Prostate gland (tissue), 2 donors: ENCODE results near the gene PRIMA1. TPM values are rescaled to one million over a fixed set of nuclear protein-coding genes. Genes with fewer than 3 reads are reported as not detected.

Experiments used
- DNase-seq: peaks from one replicate; pipeline ENCODE4 v3.0.0-alpha.2; 2019; ENCODE audit warnings: low spot score
- H3K27ac ChIP-seq, 2 donors: fragments of 200-600 bp; sonication (generic); 2 replicates each; pipeline ENCODE4 v1.5.1; 2017 to 2019
- H3K27me3 ChIP-seq: fragments of 200-600 bp; sonication (generic); replicated peaks from 2 replicates; pipeline ENCODE4 v1.5.1; 2019; ENCODE audit not compliant: insufficient read depth
- H3K36me3 ChIP-seq, 2 donors: fragments of 200-600 bp; sonication (generic); 1 replicate in 1 of 2; 2 replicates in 1 of 2; pipeline versions ENCODE4 v1.5.1 to v1.8.1; 2017 to 2019
- H3K4me1 ChIP-seq: fragments of 200-600 bp; sonication (generic); replicated peaks from 2 replicates; pipeline ENCODE4 v1.5.1; 2019
- H3K4me3 ChIP-seq, 2 donors: fragments of 200-600 bp; sonication (generic); 2 replicates each; pipeline ENCODE4 v1.5.1; 2017 to 2019
- H3K9me3 ChIP-seq: fragments of 200-600 bp; sonication (generic); 2 replicates; pipeline ENCODE4 v1.5.1; 2017
- CTCF ChIP-seq, 4 experiments: fragments of 200-600 bp in 2 of 4; fragments of 450-650 bp in 2 of 4; sonication (generic) in 2 of 4; IDR thresholded peaks; 1 replicate in 3 of 4; 2 replicates in 1 of 4; pipeline ENCODE4 v1.5.1; 2016 to 2019; ENCODE audit warnings: antibody characterized with exemption in 4 of 4, mild to moderate bottlenecking in 2 of 4, moderate library complexity in 2 of 4
- POLR2A ChIP-seq: fragments of 450-650 bp; IDR thresholded peaks from one replicate; pipeline ENCODE4 v1.6.1; 2016; ENCODE audit warnings: antibody characterized with exemption, mild to moderate bottlenecking
- POLR2AphosphoS5 ChIP-seq: sonication (generic); formaldehyde crosslinking; IDR thresholded peaks from one replicate; pipeline ENCODE4 v1.6.1; 2017; ENCODE audit warnings: antibody characterized with exemption
- WGBS: methylation state at CpG from one replicate; pipeline ENCODE4 v1.1.5; 2018; 5-methylcytosine and 5-hydroxymethylcytosine counted together
- intact Hi-C: fragments of 100-400 bp; cut with DNase I; formaldehyde crosslinking; loops from one replicate; pipeline ENCODE4 v1.14.2; 2022
- total RNA-seq, 2 donors: library from RNA; depleted of rRNA; stranded (reverse); fragments of >200 nt; gene quantifications; one replicate each; pipeline ENCODE4 v1.1.0, GENCODE V29; 2016

The PRIMA1 gene
- total RNA-seq, 2 donors from 2014 or later = 3.6 to 9.8 TPM

- peak overlapping the region; percentile 17 to 53 for H3K27ac ChIP-seq
- H3K4me1 ChIP-seq = no peaks in the 10 kb centered on the region
- no peaks in the 10 kb centered on the region for H3K9me3 ChIP-seq
Measured at GRCh38 chr14:93797071-93797470, 8.8 kb upstream of the PRIMA1 start.

GRCh38 chr14:93794756-93795155, 6.5 kb upstream of the PRIMA1 start:
- Histone ChIP-seq H3K4me1 (no peaks in the 10 kb centered on the region), H3K27me3 (no peaks in the 10 kb centered on the region), H3K4me3 (no peak overlapping the region), H3K36me3 (no peaks in the 10 kb centered on the region), H3K27ac (no peak overlapping the region), H3K9me3 (no peaks in the 10 kb centered on the region)
- TF ChIP-seq CTCF (IDR thresholded peaks at IDR 0.05) (no peak), POLR2AphosphoS5 (no peak), POLR2A (no peak)
- WGBS = 89% methylated on average over 5 of the region's 5 CpGs
- no peak for DNase-seq
- intact Hi-C loops = no loop called here

More at GRCh38 chr14:93797071-93797470, 8.8 kb upstream of the PRIMA1 start:
- H3K36me3 ChIP-seq = no peaks in the 10 kb centered on the region
- intact Hi-C loops = no loop called here
- no peaks in the 10 kb centered on the region for H3K27me3 ChIP-seq
- WGBS = 37% methylated on average over 4 of the region's 4 CpGs
- TF ChIP-seq CTCF (IDR thresholded peaks at IDR 0.05) = no peak
- TF ChIP-seq POLR2A = no peak
- peak; percentile 34 for TF ChIP-seq POLR2AphosphoS5
- DNase-seq = peak; percentile 71
- no peak overlapping the region for H3K4me3 ChIP-seq

- H3K27ac ChIP-seq = no peak overlapping the region
- no peaks in the 10 kb centered on the region for H3K4me1 ChIP-seq
- no peak for DNase-seq
- 84% methylated on average over 10 of the region's 10 CpGs for WGBS
- no peaks in the 10 kb centered on the region for H3K9me3 ChIP-seq
- H3K4me3 ChIP-seq = no peak overlapping the region
- no peaks in the 10 kb centered on the region for H3K27me3 ChIP-seq
- intact Hi-C loops = no loop called here
- TF ChIP-seq POLR2A (no peak), CTCF (IDR thresholded peaks at IDR 0.05) (no peak), POLR2AphosphoS5 (no peak)
- H3K36me3 ChIP-seq = no peaks in the 10 kb centered on the region
Measured at GRCh38 chr14:93793555-93794324, 5.5 kb upstream of the PRIMA1 start.

GRCh38 chr14:93792391-93792790, 4.1 kb upstream of the PRIMA1 start:
- Histone ChIP-seq H3K36me3 (no peaks in the 10 kb centered on the region), H3K27ac (peak overlapping the region in 1 of 2 donors; percentile 19), H3K4me1 (no peaks in the 10 kb centered on the region), H3K9me3 (no peaks in the 10 kb centered on the region), H3K4me3 (no peak overlapping the region), H3K27me3 (no peaks in the 10 kb centered on the region)
- TF ChIP-seq POLR2AphosphoS5 (peak; percentile 81), POLR2A (no peak)
- WGBS = 36% methylated on average over 3 of the region's 3 CpGs
- peak; percentile 71 for DNase-seq
- intact Hi-C loops = no loop called here

- Histone ChIP-seq H3K9me3 (no peaks in the 10 kb centered on the region), H3K4me3 (no peak overlapping the region), H3K27ac (no peak overlapping the region), H3K27me3 (no peaks in the 10 kb centered on the region), H3K4me1 (no peaks in the 10 kb centered on the region), H3K36me3 (no peaks in the 10 kb centered on the region)
- TF ChIP-seq POLR2AphosphoS5 (no peak), POLR2A (no peak), CTCF (IDR thresholded peaks at IDR 0.05) (no peak)
- 89% methylated on average over 5 of the region's 5 CpGs for WGBS
- intact Hi-C loops = no loop called here
- no peak for DNase-seq
Measured at GRCh38 chr14:93790966-93791365, 2.7 kb upstream of the PRIMA1 start.
